K562 (cell line): Measurements from ENCODE around the gene C17orf114.

Experiments
- ATAC-seq: fragments of 200-7000 bp; cut with Tn5 transposase; 3 replicates; pipeline ENCODE4 v1.9.1; 2020; ENCODE audit warnings: moderate library complexity
- BruUV-seq: library from RNA; stranded (reverse); fragments of 400-500 nt; replicated peaks from 2 replicates; lab custom pipeline; 2021; lab: Mats Ljungman, UMichigan
- CTCF ChIA-PET: fragments of 300-600 bp; formaldehyde crosslinking; extraction: SDS; loops from one replicate; lab custom pipeline; 2021; ENCODE audit warnings: low intra/inter-chr PET ratio; lab: Yijun Ruan, JAX
- POLR2A ChIA-PET: fragments of 300-600, 350-650 bp; sonication (Branson Sonifier 250); formaldehyde crosslinking; extraction: SDS; loops from one replicate; lab custom pipeline; 2021; ENCODE audit warnings: antibody characterized with exemption, inconsistent platforms; lab: Yijun Ruan, JAX
- DNase-seq, 4 experiments: peaks; one replicate each; pipeline versions ENCODE4 v3.0.0 to v3.0.0-alpha.2; 2011 to 2018; ENCODE audit warnings: low spot score in 3 of 4, mixed read lengths in 3 of 4; ENCODE audit errors: extremely low read depth in 1 of 4
- FAIRE-seq: peaks from 2 replicates; lab custom pipeline; 2011; peaks lifted over from hg19 to GRCh38; lab: Jason Lieb, UNC
- H2AFZ ChIP-seq: 2 replicates; pipeline ENCODE4 v1.6.0; 2011; ENCODE audit warnings: low read depth, low read length, control low read depth, inconsistent platforms
- H3K27ac ChIP-seq: fragments of 200-600 bp; 3 replicates; pipeline ENCODE4 v1.8.0; 2011; ENCODE audit warnings: low read depth, mild to moderate bottlenecking, control low read depth, inconsistent platforms, low read length, moderate library complexity, mixed read lengths; ENCODE audit errors: extremely low read depth
- H3K27me3 ChIP-seq, 2 experiments: fragments of 300-600 bp in 1 of 2; 2 replicates in 1 of 2; 3 replicates in 1 of 2; pipeline versions ENCODE4 v1.6.0 to v1.8.0; 2011; ENCODE audit warnings: inconsistent platforms in 2 of 2, low read length in 2 of 2, mild to moderate bottlenecking in 1 of 2, mixed read lengths in 1 of 2, moderate library complexity in 1 of 2; ENCODE audit not compliant: control insufficient read depth in 2 of 2, insufficient read depth in 2 of 2
- H3K36me3 ChIP-seq: fragments of 300-600 bp; 3 replicates; pipeline ENCODE4 v1.8.0; 2011; ENCODE audit warnings: mild to moderate bottlenecking, low read length, inconsistent platforms; ENCODE audit not compliant: control insufficient read depth, insufficient read depth
- H3K4me1 ChIP-seq, 2 experiments: fragments of 200-600 bp in 1 of 2; replicated peaks in 1 of 2; 2 replicates in 1 of 2; 3 replicates in 1 of 2; pipeline versions ENCODE4 v1.5.1 to v1.8.0; 2011; ENCODE audit warnings: inconsistent platforms in 2 of 2, low read length in 2 of 2, mild to moderate bottlenecking in 1 of 2, mixed read lengths in 1 of 2, moderate library complexity in 1 of 2; ENCODE audit not compliant: control insufficient read depth in 2 of 2, insufficient read depth in 2 of 2
- H3K4me2 ChIP-seq: 2 replicates; pipeline ENCODE4 v1.6.1; 2011; ENCODE audit warnings: low read length, control low read depth, inconsistent platforms, mixed read lengths; ENCODE audit not compliant: insufficient read depth
- H3K4me3 ChIP-seq: fragments of 200-600 bp; sonication (generic), shearing (Covaris generic); 2 replicates; pipeline ENCODE4 v1.5.1; 2016; ENCODE audit warnings: control low read depth, inconsistent platforms
- H3K79me2 ChIP-seq: fragments of 200-600 bp; 3 replicates; pipeline ENCODE4 v1.8.0; 2011; ENCODE audit warnings: low read length, inconsistent platforms; ENCODE audit not compliant: control insufficient read depth, insufficient read depth
- H3K9ac ChIP-seq, 2 experiments: 2 replicates each; pipeline versions ENCODE4 v1.6.0 to v1.6.1; 2011; ENCODE audit warnings: low read depth in 2 of 2, low read length in 2 of 2, control low read depth in 1 of 2, inconsistent platforms in 1 of 2, mild to moderate bottlenecking in 1 of 2, mixed read lengths in 1 of 2; ENCODE audit not compliant: insufficient read depth in 1 of 2
- H3K9me1 ChIP-seq: one replicate; pipeline ENCODE4 v1.6.0; 2011; ENCODE audit warnings: inconsistent platforms, mild to moderate bottlenecking, low read length, moderate library complexity; ENCODE audit not compliant: control insufficient read depth, insufficient read depth
- H3K9me3 ChIP-seq: replicated peaks from 2 replicates; pipeline ENCODE4 v1.5.1; 2011; ENCODE audit warnings: low read depth, low read length, inconsistent platforms; ENCODE audit not compliant: control insufficient read depth, insufficient read depth
- H4K20me1 ChIP-seq: replicated peaks from 2 replicates; pipeline ENCODE4 v1.6.1; 2011; ENCODE audit warnings: low read length, inconsistent platforms, mixed read lengths; ENCODE audit not compliant: control insufficient read depth, insufficient read depth
- GABPB1 ChIP-seq: sonication (generic); formaldehyde crosslinking; IDR thresholded peaks from 2 replicates; pipeline ENCODE4 v1.8.0; 2022; ENCODE audit warnings: mild to moderate bottlenecking, missing genetic modification reagents
- HDGF ChIP-seq: fragments of 450-650 bp; IDR thresholded peaks from 2 replicates; pipeline ENCODE4 v1.6.1; 2016
- PHF8 ChIP-seq: fragments of 200-600 bp; sonication (generic); IDR thresholded peaks from 2 replicates; pipeline ENCODE4 v1.6.1; 2012; ENCODE audit warnings: mixed run types, mild to moderate bottlenecking, inconsistent platforms, low read length, moderate library complexity, borderline replicate concordance
- RBM25 ChIP-seq: fragments of 200-400 bp; formaldehyde crosslinking; IDR thresholded peaks from 2 replicates; pipeline ENCODE4 v1.6.1; 2018; ENCODE audit warnings: low read length, low read depth, moderate library complexity; ENCODE audit not compliant: severe bottlenecking
- WGBS: fragments of 100-300 bp; shearing (Covaris generic); methylation state at CpG from one replicate; pipeline ENCODE4 v1.1.6; 2016; ENCODE audit warnings: low coverage, mixed read lengths; ENCODE audit not compliant: insufficient coverage; ENCODE audit errors: missing lambda C conversion rate; 5-methylcytosine and 5-hydroxymethylcytosine counted together
- in situ Hi-C: fragments of 300-500 bp; cut with MboI; formaldehyde crosslinking; loops from 4 replicates; pipeline ENCODE4 v1.15.0; 2018; ENCODE audit warnings: inconsistent platforms, mixed read lengths
- intact Hi-C: fragments of 100-400 bp; cut with micrococcal nuclease; formaldehyde crosslinking; loops from 2 replicates; pipeline ENCODE4 v1.14.2; 2022
- TF ChIP-seq, protein P1 (sequence below), 2 experiments: fragments of 250-450 bp in 1 of 2; fragments of 450-650 bp in 1 of 2; sonication (Bioruptor Pico) in 1 of 2; IDR thresholded peaks; 2 replicates each; pipeline versions ENCODE4 v1.6.1 to v1.8.0; 2016 to 2021; ENCODE audit warnings: mild to moderate bottlenecking in 2 of 2, moderate library complexity in 2 of 2, missing compliant biosample characterization in 1 of 2, missing genetic modification characterization in 1 of 2

Gene C17orf114

GRCh38 chr17:4827399-4827798, 25.3 kb upstream of the C17orf114 start:
- DNase-seq: no peak
- no peak for TF ChIP-seq PHF8
- no peak for TF ChIP-seq GABPB1
- no peak for TF ChIP-seq HDGF
- TF ChIP-seq, all 486 proteins: peak for 0
- no peaks in the 10 kb centered on the region for H4K20me1 ChIP-seq
- no peak overlapping the region for H2AFZ ChIP-seq
- FAIRE-seq: no peak
- H3K9me3 ChIP-seq: no peaks in the 10 kb centered on the region
- H3K4me3 ChIP-seq: no peak overlapping the region
- no peak overlapping the region for H3K27ac ChIP-seq
- ChIA-PET POLR2A (interaction anchor here (0.6 kb wide), 1 partner anchor 27 kb away, joined by 4 read pairs; no protein-coding TSS in a partner anchor), CTCF (no interaction called here)
- intact Hi-C loops (no loop called here), in situ Hi-C loops (no loop called here)
- WGBS: 15% methylated on average over 6 of the region's 8 CpGs
- no peaks in the 10 kb centered on the region for H3K27me3 ChIP-seq
- H3K9ac ChIP-seq: no peak overlapping the region
- ATAC-seq: peak; percentile 45; the same call in 1 of the 3 replicates
- H3K79me2 ChIP-seq: no peaks in the 10 kb centered on the region
- no peak overlapping the region for H3K4me2 ChIP-seq
- BruUV-seq: no TSS peak
- no peaks in the 10 kb centered on the region for H3K4me1 ChIP-seq
- H3K9me1 ChIP-seq: no peaks in the 10 kb centered on the region
- no peaks in the 10 kb centered on the region for H3K36me3 ChIP-seq

- WGBS: 18% methylated on average over 9 of the region's 12 CpGs
- in situ Hi-C loops: no loop called here
- H3K79me2 ChIP-seq: no peaks in the 10 kb centered on the region
- intact Hi-C loops: no loop called here
- CTCF ChIA-PET: no interaction called here
- H2AFZ ChIP-seq: no peak overlapping the region
- no peaks in the 10 kb centered on the region for H3K36me3 ChIP-seq
- H3K9ac ChIP-seq: peak overlapping the region in 1 of 2 experiments; percentile 61; a peak in 1 of 4 replicates
- ATAC-seq (0 out of 3 replicates have a peak, but pooled peaks have one; percentile 22), DNase-seq (no peak), FAIRE-seq (no peak)
- H3K4me2 ChIP-seq: no peak overlapping the region
- BruUV-seq: no TSS peak
- no peak overlapping the region for H3K4me3 ChIP-seq
- POLR2A ChIA-PET: interaction anchor here (0.5 to 1.5 kb wide), 3 partner anchors 11 to 120 kb away, joined by 3 to 7 read pairs (median 3); partner anchors contain the start of gene PELP1
- H3K9me3 ChIP-seq: no peaks in the 10 kb centered on the region
- no peaks in the 10 kb centered on the region for H3K4me1 ChIP-seq
- no peaks in the 10 kb centered on the region for H3K27me3 ChIP-seq
- H4K20me1 ChIP-seq: no peaks in the 10 kb centered on the region
- TF ChIP-seq RBM25: peak; percentile 61
- TF ChIP-seq, protein P1, sequence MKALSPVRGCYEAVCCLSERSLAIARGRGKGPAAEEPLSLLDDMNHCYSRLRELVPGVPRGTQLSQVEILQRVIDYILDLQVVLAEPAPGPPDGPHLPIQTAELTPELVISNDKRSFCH (CRISPR knock-in tag; IDR thresholded peaks at IDR 0.05): no peak
- TF ChIP-seq, protein P1 (tag; IDR thresholded peaks at IDR 0.05): no peak
- peaks cover 2% of the 10 kb centered on the region for H3K9me1 ChIP-seq
- no peak overlapping the region for H3K27ac ChIP-seq
Observed at GRCh38 chr17:4823373-4824089, 21.4 kb upstream of the C17orf114 start.
